ENCODE results near the gene GRIA4.

DNA sequence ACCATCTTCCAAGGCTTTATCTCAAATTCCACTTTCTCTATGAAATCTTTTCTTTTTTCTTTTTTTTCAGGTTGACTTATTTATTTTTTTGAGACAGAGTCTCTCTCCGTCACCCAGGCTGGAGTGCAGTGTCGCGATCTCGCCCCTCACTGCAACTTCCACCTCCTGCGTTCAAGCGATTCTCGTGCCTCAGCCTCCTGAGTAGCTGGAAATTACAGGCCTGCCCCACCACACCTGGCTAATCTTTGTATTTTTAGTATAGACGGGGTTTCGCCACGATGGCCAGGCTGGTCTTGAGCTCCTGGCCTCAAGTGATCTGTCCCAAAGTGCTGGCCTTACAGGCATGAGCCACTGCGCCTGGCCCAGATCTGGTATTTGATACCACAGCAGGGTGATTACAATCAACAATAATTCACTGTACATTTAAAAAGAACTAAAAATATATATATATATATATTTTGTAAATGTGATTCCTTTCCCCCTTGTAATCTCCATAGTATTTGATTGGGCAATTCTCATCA lies 290.7 kb downstream of the GRIA4 start:
- TF ChIP-seq EZH2phosphoT487 (IDR thresholded peaks at IDR 0.05; ENCODE audit: low read depth): no peak
- TF ChIP-seq, protein P1, sequence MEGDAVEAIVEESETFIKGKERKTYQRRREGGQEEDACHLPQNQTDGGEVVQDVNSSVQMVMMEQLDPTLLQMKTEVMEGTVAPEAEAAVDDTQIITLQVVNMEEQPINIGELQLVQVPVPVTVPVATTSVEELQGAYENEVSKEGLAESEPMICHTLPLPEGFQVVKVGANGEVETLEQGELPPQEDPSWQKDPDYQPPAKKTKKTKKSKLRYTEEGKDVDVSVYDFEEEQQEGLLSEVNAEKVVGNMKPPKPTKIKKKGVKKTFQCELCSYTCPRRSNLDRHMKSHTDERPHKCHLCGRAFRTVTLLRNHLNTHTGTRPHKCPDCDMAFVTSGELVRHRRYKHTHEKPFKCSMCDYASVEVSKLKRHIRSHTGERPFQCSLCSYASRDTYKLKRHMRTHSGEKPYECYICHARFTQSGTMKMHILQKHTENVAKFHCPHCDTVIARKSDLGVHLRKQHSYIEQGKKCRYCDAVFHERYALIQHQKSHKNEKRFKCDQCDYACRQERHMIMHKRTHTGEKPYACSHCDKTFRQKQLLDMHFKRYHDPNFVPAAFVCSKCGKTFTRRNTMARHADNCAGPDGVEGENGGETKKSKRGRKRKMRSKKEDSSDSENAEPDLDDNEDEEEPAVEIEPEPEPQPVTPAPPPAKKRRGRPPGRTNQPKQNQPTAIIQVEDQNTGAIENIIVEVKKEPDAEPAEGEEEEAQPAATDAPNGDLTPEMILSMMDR (IDR thresholded peaks at IDR 0.05; ENCODE audit: low read depth, low read length): no peak
